AG09309 (cell line): Measurements from ENCODE around the gene DIP2C.

Experiments used
- DNase-seq: peaks from one replicate; pipeline ENCODE4 v3.0.0-alpha.2; 2010; ENCODE audit warnings: low read depth
- H3K4me3 ChIP-seq: 2 replicates; pipeline ENCODE4 v1.5.1; 2011; ENCODE audit warnings: mild to moderate bottlenecking, low read depth, low read length, moderate library complexity; ENCODE audit not compliant: control insufficient read depth
- TF ChIP-seq, protein P1 (sequence below): IDR thresholded peaks from 2 replicates; pipeline ENCODE4 v1.5.1; 2011; ENCODE audit warnings: mild to moderate bottlenecking, low read depth, low read length, inconsistent platforms; ENCODE audit not compliant: insufficient read depth, control insufficient read depth; ENCODE audit errors: missing control alignments

The DIP2C gene

GRCh38 chr10:422675-423074 lies 266.8 kb downstream of the DIP2C start:
- no peak overlapping the region for H3K4me3 ChIP-seq
- TF ChIP-seq, protein P1, sequence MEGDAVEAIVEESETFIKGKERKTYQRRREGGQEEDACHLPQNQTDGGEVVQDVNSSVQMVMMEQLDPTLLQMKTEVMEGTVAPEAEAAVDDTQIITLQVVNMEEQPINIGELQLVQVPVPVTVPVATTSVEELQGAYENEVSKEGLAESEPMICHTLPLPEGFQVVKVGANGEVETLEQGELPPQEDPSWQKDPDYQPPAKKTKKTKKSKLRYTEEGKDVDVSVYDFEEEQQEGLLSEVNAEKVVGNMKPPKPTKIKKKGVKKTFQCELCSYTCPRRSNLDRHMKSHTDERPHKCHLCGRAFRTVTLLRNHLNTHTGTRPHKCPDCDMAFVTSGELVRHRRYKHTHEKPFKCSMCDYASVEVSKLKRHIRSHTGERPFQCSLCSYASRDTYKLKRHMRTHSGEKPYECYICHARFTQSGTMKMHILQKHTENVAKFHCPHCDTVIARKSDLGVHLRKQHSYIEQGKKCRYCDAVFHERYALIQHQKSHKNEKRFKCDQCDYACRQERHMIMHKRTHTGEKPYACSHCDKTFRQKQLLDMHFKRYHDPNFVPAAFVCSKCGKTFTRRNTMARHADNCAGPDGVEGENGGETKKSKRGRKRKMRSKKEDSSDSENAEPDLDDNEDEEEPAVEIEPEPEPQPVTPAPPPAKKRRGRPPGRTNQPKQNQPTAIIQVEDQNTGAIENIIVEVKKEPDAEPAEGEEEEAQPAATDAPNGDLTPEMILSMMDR, result no peak
- no peak for DNase-seq

DNA sequence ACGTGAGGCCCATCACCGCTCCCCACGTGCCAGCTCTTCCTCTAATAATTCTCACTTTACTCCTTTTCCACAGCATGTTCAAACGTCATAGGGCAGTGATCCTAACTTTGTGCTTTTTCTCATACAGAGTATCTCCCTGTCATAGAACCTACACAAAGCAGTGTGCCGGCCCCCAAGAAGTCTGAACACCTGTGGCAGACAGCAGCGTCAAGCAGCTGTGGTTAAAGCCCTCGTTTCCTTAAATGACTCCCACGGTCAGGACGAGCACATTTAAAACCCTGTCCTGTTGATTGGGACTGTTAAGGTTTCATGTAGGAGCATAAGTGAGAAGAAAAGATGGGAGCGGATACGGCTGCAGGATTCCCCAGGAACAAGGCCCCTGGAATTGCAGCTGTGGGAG lies 267.2 kb downstream of the DIP2C start:
- H3K4me3 ChIP-seq, result no peak overlapping the region
- DNase-seq, result no peak
- TF ChIP-seq, protein P1, result no peak

- TF ChIP-seq, protein P1, result no peak
- no peak overlapping the region for H3K4me3 ChIP-seq
- no peak for DNase-seq
Observed at GRCh38 chr10:421170-421569, 268.3 kb downstream of the DIP2C start.

- DNase-seq, result no peak
- H3K4me3 ChIP-seq, result no peak overlapping the region
- TF ChIP-seq, protein P1, result no peak
Observed at GRCh38 chr10:420154-421121, 269.0 kb downstream of the DIP2C start.

GRCh38 chr10:418894-419293 lies 270.6 kb downstream of the DIP2C start:
- TF ChIP-seq, protein P1, result no peak
- no peak for DNase-seq
- no peak overlapping the region for H3K4me3 ChIP-seq

DNA sequence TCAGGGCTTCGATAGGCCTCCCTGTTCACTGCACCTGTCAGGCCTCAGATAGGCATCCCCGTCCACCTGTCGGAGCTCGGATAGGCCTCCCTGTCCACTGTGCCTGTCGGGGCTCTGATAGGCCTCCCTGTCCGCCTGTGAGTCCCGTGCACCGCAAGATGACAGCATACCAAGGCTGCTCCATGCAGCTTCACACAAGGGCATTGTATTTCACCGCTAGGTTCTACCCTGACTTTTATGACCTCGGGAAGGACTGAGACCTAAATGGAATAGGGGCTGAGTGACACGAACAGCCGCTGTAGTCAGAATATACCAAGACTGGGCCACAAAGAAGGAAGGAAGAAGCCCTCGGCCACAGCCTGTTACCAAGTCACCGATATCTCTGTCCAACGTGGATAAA lies 271.2 kb downstream of the DIP2C start:
- TF ChIP-seq, protein P1, result no peak
- no peak overlapping the region for H3K4me3 ChIP-seq
- DNase-seq, result no peak

GRCh38 chr10:416091-416515 lies 273.4 kb downstream of the DIP2C start:
- DNase-seq, result no peak
- TF ChIP-seq, protein P1, result no peak
- no peak overlapping the region for H3K4me3 ChIP-seq
